ENCODE data around the gene EFCAB7.

The EFCAB7 gene

DNA sequence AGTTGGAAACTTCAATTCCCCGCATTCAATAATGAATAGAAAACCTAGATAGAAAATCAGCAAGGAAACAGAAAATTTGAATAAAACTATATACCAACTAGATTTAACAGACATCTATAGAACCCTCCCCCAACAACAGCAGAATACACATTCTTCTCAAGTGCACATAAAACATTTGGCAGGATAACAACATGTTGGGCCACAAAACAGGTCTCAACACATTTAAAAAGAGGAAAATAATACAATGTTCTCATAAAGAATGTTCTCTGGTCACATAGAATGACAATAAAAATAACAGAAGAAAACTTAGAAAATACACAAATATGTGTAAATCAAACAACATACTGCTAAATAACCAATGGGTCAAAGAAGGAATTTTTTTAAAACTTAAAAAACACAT, 25.2 kb upstream of the EFCAB7 start:
- TF ChIP-seq, protein P1, sequence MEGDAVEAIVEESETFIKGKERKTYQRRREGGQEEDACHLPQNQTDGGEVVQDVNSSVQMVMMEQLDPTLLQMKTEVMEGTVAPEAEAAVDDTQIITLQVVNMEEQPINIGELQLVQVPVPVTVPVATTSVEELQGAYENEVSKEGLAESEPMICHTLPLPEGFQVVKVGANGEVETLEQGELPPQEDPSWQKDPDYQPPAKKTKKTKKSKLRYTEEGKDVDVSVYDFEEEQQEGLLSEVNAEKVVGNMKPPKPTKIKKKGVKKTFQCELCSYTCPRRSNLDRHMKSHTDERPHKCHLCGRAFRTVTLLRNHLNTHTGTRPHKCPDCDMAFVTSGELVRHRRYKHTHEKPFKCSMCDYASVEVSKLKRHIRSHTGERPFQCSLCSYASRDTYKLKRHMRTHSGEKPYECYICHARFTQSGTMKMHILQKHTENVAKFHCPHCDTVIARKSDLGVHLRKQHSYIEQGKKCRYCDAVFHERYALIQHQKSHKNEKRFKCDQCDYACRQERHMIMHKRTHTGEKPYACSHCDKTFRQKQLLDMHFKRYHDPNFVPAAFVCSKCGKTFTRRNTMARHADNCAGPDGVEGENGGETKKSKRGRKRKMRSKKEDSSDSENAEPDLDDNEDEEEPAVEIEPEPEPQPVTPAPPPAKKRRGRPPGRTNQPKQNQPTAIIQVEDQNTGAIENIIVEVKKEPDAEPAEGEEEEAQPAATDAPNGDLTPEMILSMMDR (IDR thresholded peaks at IDR 0.05; ENCODE audit: low read depth, low read length, missing control alignments), result no peak
- no peak overlapping the region for H3K4me3 ChIP-seq (ENCODE audit: low read depth, low read length)
- no peak for DNase-seq (ENCODE audit: low read depth)

DNA sequence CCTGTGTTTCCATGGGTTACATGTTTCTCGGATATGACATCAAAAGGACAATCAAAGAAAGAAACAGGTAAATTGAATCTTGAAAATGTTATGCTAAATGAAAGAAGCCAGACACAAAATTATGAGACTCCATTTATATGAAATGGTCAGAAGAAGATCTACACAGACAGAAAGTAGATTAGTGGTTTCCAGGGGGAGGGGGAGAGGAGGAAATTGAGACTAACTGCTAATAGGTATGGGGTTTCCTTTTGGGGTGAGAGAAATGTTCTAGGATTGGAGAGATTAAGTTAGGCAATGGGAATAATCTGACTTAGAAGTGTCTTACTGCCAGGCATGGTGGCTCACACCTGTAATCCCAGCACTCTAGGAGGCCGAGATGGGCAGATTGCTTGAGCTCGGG, 22.1 kb upstream of the EFCAB7 start:
- no peak overlapping the region for H3K4me3 ChIP-seq (ENCODE audit: low read depth, low read length)
- DNase-seq (ENCODE audit: low read depth), result no peak
- TF ChIP-seq, protein P1 (IDR thresholded peaks at IDR 0.05; ENCODE audit: low read depth, low read length, missing control alignments), result no peak

DNA sequence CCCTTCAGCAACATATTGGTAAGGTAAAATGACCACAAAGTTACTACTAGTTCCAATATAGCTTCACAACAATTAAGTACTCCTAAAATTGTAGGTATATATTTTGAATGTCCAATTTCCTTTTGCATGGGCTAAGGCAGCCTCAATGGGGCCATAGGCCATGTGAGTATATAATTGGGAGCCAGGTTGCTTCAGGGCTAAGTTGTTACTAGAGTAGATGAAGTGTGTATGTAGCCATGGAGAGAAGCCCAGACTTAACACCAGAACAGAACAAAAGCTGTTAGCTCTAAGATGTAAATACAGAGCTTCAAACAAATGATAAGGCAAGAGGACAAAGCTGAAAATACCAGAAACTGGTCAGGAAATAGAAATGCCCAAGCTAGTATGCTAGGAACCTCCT, 16.5 kb upstream of the EFCAB7 start:
- no peak overlapping the region for H3K4me3 ChIP-seq (ENCODE audit: low read depth, low read length)
- TF ChIP-seq, protein P1 (IDR thresholded peaks at IDR 0.05; ENCODE audit: low read depth, low read length, missing control alignments), result no peak
- no peak for DNase-seq (ENCODE audit: low read depth)

DNA sequence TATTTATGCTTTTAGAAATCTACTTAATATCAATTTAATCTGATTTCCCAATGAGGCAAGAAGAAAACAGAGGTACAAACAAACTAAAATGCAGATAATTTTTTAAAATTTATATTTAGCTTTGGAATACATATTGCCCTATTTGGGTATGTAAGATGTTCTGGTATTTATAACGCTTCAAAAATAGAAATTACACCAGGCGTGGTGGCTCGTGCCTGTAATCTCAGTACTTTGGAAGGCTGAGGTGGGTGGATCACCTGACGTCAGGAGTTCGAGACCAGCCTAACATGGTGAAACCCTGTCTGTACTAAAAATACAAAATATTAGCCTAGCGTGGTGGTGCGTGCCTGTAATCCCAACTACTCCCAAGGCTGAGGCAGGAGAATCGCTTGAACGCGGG, 13.6 kb upstream of the EFCAB7 start:
- DNase-seq (ENCODE audit: low read depth), result no peak
- TF ChIP-seq, protein P1 (IDR thresholded peaks at IDR 0.05; ENCODE audit: low read depth, low read length, missing control alignments), result no peak

DNA sequence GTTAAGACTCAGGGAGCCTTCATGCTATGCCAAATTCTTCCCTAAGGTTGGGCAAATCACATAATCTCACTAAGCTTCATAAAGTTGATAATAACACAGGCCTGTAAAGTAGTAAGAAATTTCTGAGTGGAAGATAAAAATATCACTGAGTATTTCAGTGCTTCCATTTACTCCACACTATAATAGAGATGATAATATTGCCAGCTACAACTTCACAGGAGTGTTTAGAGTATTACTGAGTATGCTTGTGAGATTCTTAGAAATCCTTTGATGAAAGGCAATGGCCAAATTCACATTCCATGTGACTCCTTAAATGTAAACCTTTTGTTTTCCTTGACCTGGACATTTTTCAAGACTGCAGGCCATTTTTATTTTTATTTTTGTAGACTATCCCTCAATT, 10.7 kb upstream of the EFCAB7 start:
- H3K4me3 ChIP-seq (ENCODE audit: low read depth, low read length), result no peak overlapping the region
- TF ChIP-seq, protein P1 (IDR thresholded peaks at IDR 0.05; ENCODE audit: low read depth, low read length, missing control alignments), result no peak
- no peak for DNase-seq (ENCODE audit: low read depth)

More for the DNA sequence above, 13.6 kb upstream of the EFCAB7 start:
- no peak overlapping the region for H3K4me3 ChIP-seq (ENCODE audit: low read depth, low read length)

DNA sequence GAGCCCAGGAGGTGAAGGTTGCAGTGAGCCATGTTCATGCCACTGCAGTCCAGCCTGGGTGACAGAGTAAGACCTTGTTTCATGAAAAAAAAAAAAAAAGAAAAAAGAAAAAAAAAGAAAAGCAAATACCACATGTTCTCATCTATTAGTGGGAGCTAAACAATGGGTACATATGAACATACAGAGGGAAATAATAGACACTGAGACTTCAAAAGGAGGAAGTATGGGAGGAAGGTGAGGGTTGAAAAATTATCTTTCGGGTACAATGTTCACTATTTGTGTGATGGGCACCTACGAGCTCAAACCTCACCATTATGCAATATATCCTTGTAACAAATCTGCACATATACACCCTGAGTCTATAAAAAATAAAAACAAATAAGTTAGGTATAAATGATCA, 6.7 kb upstream of the EFCAB7 start:
- no peak overlapping the region for H3K4me3 ChIP-seq (ENCODE audit: low read depth, low read length)
- DNase-seq (ENCODE audit: low read depth), result no peak
- TF ChIP-seq, protein P1 (IDR thresholded peaks at IDR 0.05; ENCODE audit: low read depth, low read length, missing control alignments), result no peak

DNA sequence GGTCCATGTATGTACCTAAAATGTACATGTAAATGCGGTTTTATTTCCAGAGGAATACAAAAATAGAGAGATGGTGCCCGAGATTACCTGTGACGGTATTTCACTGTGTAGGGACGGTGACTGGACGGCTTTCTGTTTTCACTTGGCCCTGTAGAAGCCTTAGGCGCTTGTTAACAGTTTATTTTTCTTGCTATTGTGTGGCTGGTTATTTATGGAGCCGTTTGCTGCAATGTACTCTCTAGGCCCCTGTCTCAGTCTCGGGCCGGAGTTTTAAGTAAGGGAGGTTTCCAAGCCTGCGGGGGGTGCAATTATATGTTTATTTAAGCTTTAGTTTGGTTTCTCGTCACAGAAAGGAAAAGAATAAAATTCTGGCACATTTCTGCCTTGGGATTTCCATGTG, 413 bp downstream of the EFCAB7 start:
- TF ChIP-seq, protein P1 (IDR thresholded peaks at IDR 0.05; ENCODE audit: low read depth, low read length, missing control alignments), result no peak
- DNase-seq (ENCODE audit: low read depth), result peak; percentile 4
- H3K4me3 ChIP-seq (ENCODE audit: low read depth, low read length), result peak overlapping the region; percentile 61
